Parathyroid adenoma (tissue), 2 donors: ENCODE data around the gene PTGIR.

ENCODE experiments used
- H2AFZ ChIP-seq: fragments of 300-600 bp; sonication (generic); one replicate; pipeline ENCODE4 v1.7.0; 2017; ENCODE audit warnings: antibody characterized with exemption, mild to moderate bottlenecking
- H3K27ac ChIP-seq: fragments of 300-600 bp; sonication (generic); one replicate; pipeline ENCODE4 v1.7.0; 2017
- H3K27me3 ChIP-seq: fragments of 300-600 bp; sonication (generic); one replicate; pipeline ENCODE4 v1.7.0; 2017; ENCODE audit warnings: low read length; ENCODE audit not compliant: control insufficient read depth, insufficient read depth
- H3K36me3 ChIP-seq: fragments of 300-600 bp; sonication (generic); one replicate; pipeline ENCODE4 v1.7.0; 2017; ENCODE audit warnings: low read length; ENCODE audit not compliant: control insufficient read depth, insufficient read depth
- H3K4me1 ChIP-seq: fragments of 300-600 bp; sonication (generic); one replicate; pipeline ENCODE4 v1.7.0; 2017; ENCODE audit warnings: control low read depth
- H3K4me2 ChIP-seq: fragments of 300-600 bp; sonication (generic); one replicate; pipeline ENCODE4 v1.7.0; 2017; ENCODE audit warnings: low read length
- H3K4me3 ChIP-seq: fragments of 300-600 bp; sonication (generic); one replicate; pipeline ENCODE4 v1.7.0; 2017; ENCODE audit warnings: low read depth, low read length
- H3K79me2 ChIP-seq: fragments of 300-600 bp; sonication (generic); one replicate; pipeline ENCODE4 v1.7.0; 2017; ENCODE audit warnings: control low read depth
- H3K9ac ChIP-seq: fragments of 300-600 bp; sonication (generic); one replicate; pipeline ENCODE4 v1.7.0; 2017; ENCODE audit warnings: mild to moderate bottlenecking
- H3K9me3 ChIP-seq: fragments of 300-600 bp; sonication (generic); one replicate; pipeline ENCODE4 v1.7.0; 2017; ENCODE audit warnings: low read length; ENCODE audit not compliant: control insufficient read depth
- TF ChIP-seq, protein P1 (sequence below): fragments of 300-600 bp; sonication (generic); IDR thresholded peaks from one replicate; pipeline ENCODE4 v1.7.0; 2017; ENCODE audit warnings: antibody characterized with exemption, mild to moderate bottlenecking
- donor health status: primary hyperparathyroidism.

The PTGIR gene

DNA sequence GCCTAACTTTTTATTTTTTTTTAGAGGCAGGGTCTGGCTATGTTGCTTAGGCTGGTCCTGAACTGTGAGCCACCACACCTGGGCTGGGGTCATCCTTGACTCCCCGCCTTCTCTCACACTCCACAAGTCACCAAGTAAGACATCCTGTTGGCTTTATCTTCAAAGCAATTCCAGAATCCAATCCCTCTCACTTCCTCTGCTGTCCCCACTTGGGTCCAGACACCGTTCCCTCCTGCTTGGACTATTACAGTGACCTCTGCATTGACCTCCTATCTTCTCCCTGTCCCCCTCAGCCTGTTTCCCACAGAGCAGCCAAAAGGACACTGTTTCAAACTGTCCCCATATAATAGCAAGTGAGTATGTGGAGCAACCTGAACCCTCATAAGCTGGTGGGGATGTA lies 15.8 kb upstream of the PTGIR start:
- TF ChIP-seq, protein P1, sequence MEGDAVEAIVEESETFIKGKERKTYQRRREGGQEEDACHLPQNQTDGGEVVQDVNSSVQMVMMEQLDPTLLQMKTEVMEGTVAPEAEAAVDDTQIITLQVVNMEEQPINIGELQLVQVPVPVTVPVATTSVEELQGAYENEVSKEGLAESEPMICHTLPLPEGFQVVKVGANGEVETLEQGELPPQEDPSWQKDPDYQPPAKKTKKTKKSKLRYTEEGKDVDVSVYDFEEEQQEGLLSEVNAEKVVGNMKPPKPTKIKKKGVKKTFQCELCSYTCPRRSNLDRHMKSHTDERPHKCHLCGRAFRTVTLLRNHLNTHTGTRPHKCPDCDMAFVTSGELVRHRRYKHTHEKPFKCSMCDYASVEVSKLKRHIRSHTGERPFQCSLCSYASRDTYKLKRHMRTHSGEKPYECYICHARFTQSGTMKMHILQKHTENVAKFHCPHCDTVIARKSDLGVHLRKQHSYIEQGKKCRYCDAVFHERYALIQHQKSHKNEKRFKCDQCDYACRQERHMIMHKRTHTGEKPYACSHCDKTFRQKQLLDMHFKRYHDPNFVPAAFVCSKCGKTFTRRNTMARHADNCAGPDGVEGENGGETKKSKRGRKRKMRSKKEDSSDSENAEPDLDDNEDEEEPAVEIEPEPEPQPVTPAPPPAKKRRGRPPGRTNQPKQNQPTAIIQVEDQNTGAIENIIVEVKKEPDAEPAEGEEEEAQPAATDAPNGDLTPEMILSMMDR: no peak
- Histone ChIP-seq H3K9me3 (no peaks in the 10 kb centered on the region), H3K27ac (no peak overlapping the region), H3K4me2 (no peak overlapping the region), H3K9ac (no peak overlapping the region), H3K79me2 (no peaks in the 10 kb centered on the region), H3K27me3 (no peaks in the 10 kb centered on the region), H3K4me1 (no peaks in the 10 kb centered on the region), H2AFZ (no peak overlapping the region), H3K4me3 (no peak overlapping the region), H3K36me3 (no peaks in the 10 kb centered on the region)

- Histone ChIP-seq H3K9ac (no peak overlapping the region), H3K79me2 (no peaks in the 10 kb centered on the region), H2AFZ (peak overlapping the region; percentile 80), H3K27ac (no peak overlapping the region), H3K4me3 (peak overlapping the region; percentile 43), H3K9me3 (no peaks in the 10 kb centered on the region), H3K4me2 (peak overlapping the region; percentile 66), H3K36me3 (no peaks in the 10 kb centered on the region), H3K27me3 (no peaks in the 10 kb centered on the region), H3K4me1 (peaks cover 2% of the 10 kb centered on the region)
- TF ChIP-seq, protein P1: no peak
These were observed 14.7 kb upstream of the PTGIR start for GRCh38 chr19:46639358-46640182.

GRCh38 chr19:46637224-46637623 lies 12.3 kb upstream of the PTGIR start:
- Histone ChIP-seq H3K27me3 (no peaks in the 10 kb centered on the region), H3K4me3 (no peak overlapping the region)

DNA sequence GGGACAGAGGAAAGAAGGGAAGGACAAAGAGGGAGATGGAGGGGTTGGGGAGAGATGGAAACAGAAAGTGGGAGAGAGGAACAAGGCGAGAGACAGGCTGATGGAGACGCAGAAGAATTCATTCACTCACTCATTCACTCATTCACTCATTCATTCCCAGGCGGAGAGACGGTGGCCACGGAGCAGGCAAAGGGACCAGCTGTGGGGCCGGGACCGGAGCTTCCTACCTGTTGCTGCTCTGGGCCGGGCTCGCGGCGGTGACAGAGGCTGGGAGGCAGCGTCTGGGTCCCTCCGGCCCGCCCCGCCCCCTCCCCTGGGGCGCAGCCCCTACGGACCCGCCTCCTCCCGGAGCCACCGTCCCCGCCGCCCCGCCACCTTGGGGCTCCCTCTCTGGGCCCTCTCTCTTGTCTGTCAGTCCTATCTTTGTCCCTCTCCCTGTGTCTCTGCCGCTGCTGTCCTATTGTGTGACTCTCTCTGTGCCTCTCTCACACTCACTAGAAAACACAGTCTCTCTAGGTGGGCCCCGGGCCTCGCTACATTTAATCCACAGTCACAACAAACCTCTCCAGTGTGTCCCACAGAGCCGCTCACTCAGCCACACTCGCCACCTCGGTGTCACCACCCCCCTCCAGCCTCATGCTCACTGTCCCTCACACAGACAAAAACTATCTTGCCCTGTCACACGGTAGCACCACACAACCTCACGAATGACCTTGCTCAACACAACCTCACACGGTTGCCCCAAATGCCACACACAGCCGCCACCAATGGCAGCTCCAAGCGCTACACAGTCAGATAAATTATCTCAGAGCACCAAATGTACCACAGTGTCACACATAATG lies 11.3 kb upstream of the PTGIR start, which contains the start of gene GNG8:
TSS of gene GNG8 (minus strand) at position 283 of the 842 bp plus-strand sequence. CDS start 1,520 bp downstream, outside the sequence.
- H3K9me3 ChIP-seq: no peaks in the 10 kb centered on the region
- no peak within 1 kb of the TSS for H3K4me3 ChIP-seq
- TF ChIP-seq, protein P1: no peak
- H2AFZ ChIP-seq: no peak within 1 kb of the TSS
- H3K27me3 ChIP-seq: no peaks in the 10 kb centered on the region
- H3K9ac ChIP-seq: no peak within 1 kb of the TSS
- no peak within 1 kb of the TSS for H3K27ac ChIP-seq
- H3K79me2 ChIP-seq: no peaks in the 10 kb centered on the region
- no peaks in the 10 kb centered on the region for H3K36me3 ChIP-seq
- peaks cover 6% of the 10 kb centered on the region for H3K4me1 ChIP-seq
- H3K4me2 ChIP-seq: no peak within 1 kb of the TSS

More at GRCh38 chr19:46637224-46637623, 12.3 kb upstream of the PTGIR start:
- H2AFZ ChIP-seq: no peak overlapping the region
- H3K9me3 ChIP-seq: no peaks in the 10 kb centered on the region
- H3K4me1 ChIP-seq: peaks cover 6% of the 10 kb centered on the region
- no peak overlapping the region for H3K4me2 ChIP-seq
- no peaks in the 10 kb centered on the region for H3K79me2 ChIP-seq
- TF ChIP-seq, protein P1: no peak
- H3K9ac ChIP-seq: no peak overlapping the region
- H3K36me3 ChIP-seq: no peaks in the 10 kb centered on the region
- H3K27ac ChIP-seq: no peak overlapping the region
